ENCODE results near the gene FMNL3.

DNA sequence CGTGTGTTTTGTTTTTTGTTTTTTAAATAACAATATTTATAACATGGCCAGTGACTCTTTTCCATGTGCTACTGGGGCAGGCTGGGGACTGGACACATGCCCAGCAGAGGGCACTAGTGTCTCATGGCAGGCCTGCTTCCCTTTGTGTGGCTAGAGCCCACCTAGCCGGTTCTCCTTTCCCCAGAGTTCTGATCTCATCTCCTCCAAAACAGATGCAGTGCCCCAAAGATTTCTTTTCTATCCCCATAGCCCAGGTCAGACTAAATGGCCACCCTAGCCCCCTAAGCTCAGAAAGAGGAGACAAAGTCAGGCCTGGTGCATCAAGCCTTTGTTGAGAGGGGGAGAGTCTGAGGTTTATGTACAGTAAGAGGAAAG lies 62.6 kb downstream of the FMNL3 start:
- TF ChIP-seq POLR2A (IDR thresholded peaks at IDR 0.05): no peak
- TF ChIP-seq, protein P1, sequence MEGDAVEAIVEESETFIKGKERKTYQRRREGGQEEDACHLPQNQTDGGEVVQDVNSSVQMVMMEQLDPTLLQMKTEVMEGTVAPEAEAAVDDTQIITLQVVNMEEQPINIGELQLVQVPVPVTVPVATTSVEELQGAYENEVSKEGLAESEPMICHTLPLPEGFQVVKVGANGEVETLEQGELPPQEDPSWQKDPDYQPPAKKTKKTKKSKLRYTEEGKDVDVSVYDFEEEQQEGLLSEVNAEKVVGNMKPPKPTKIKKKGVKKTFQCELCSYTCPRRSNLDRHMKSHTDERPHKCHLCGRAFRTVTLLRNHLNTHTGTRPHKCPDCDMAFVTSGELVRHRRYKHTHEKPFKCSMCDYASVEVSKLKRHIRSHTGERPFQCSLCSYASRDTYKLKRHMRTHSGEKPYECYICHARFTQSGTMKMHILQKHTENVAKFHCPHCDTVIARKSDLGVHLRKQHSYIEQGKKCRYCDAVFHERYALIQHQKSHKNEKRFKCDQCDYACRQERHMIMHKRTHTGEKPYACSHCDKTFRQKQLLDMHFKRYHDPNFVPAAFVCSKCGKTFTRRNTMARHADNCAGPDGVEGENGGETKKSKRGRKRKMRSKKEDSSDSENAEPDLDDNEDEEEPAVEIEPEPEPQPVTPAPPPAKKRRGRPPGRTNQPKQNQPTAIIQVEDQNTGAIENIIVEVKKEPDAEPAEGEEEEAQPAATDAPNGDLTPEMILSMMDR (IDR thresholded peaks at IDR 0.05): peak; percentile 77 to 94 (median 86)

Measured in right lobe of liver (tissue), 4 donors.